GM23338 (cell line): ENCODE data around the gene KLHL26. TPM values are rescaled to one million over a fixed set of nuclear protein-coding genes. Genes with fewer than 3 reads are reported as not detected.
A peak's percentile ranks its signal among the peaks of the same experiment; 100 is the strongest.

Experiments
- ATAC-seq: fragments of 200-7000 bp; cut with Tn5 transposase; 3 replicates; pipeline ENCODE4 v1.9.1; 2020
- DNase-seq: peaks from one replicate; pipeline ENCODE4 v3.0.0-alpha.2; 2015; ENCODE audit warnings: low spot score
- H2AFZ ChIP-seq: fragments of 200-600 bp; sonication (generic); 2 replicates; pipeline ENCODE4 v1.8.0; 2016; ENCODE audit warnings: antibody characterized with exemption, mild to moderate bottlenecking, moderate library complexity
- H3F3A ChIP-seq: fragments of 200-600 bp; sonication (generic); replicated peaks from 2 replicates; pipeline ENCODE4 v1.8.0; 2017; ENCODE audit warnings: antibody characterized with exemption, mixed run types, low read depth
- H3K27ac ChIP-seq: fragments of 200-600 bp; sonication (generic); 2 replicates; pipeline ENCODE4 v1.6.1; 2016; ENCODE audit warnings: low read depth
- H3K27me3 ChIP-seq: fragments of 200-600 bp; sonication (generic); 2 replicates; pipeline ENCODE4 v1.8.0; 2016; ENCODE audit warnings: mild to moderate bottlenecking, mixed run types, moderate library complexity; ENCODE audit not compliant: insufficient read depth
- H3K36me3 ChIP-seq: fragments of 200-600 bp; sonication (generic); 2 replicates; pipeline ENCODE4 v1.8.0; 2016; ENCODE audit warnings: mild to moderate bottlenecking; ENCODE audit not compliant: insufficient read depth
- H3K4me1 ChIP-seq: fragments of 200-600 bp; sonication (generic); 2 replicates; pipeline ENCODE4 v1.8.0; 2016; ENCODE audit warnings: mild to moderate bottlenecking, moderate library complexity; ENCODE audit not compliant: insufficient read depth
- H3K4me2 ChIP-seq: fragments of 200-600 bp; sonication (generic); 2 replicates; pipeline ENCODE4 v1.7.1; 2017; ENCODE audit warnings: mixed run types
- H3K4me3 ChIP-seq: fragments of 200-600 bp; sonication (generic); 2 replicates; pipeline ENCODE4 v1.6.1; 2016; ENCODE audit warnings: mixed run types
- H3K79me2 ChIP-seq: fragments of 200-600 bp; sonication (generic); replicated peaks from 2 replicates; pipeline ENCODE4 v1.8.0; 2017; ENCODE audit warnings: mild to moderate bottlenecking; ENCODE audit not compliant: insufficient read depth
- H3K9me2 ChIP-seq: fragments of 200-600 bp; sonication (generic); 2 replicates; pipeline ENCODE4 v1.8.0; 2017; ENCODE audit not compliant: insufficient read depth
- H4K20me1 ChIP-seq: fragments of 200-600 bp; sonication (generic); replicated peaks from 2 replicates; pipeline ENCODE4 v1.8.0; 2017; ENCODE audit warnings: mild to moderate bottlenecking; ENCODE audit not compliant: insufficient read depth
- H3K27ac Mint-ChIP-seq: 2 replicates; pipeline ENCODE4 v1.8.0; 2020; ENCODE audit warnings: inconsistent platforms, mild to moderate bottlenecking, moderate library complexity, mixed read lengths
- H3K27me3 Mint-ChIP-seq: 3 replicates; pipeline ENCODE4 v1.8.0; 2022; ENCODE audit warnings: low read depth, mild to moderate bottlenecking, moderate library complexity, mixed read lengths, inconsistent platforms; ENCODE audit not compliant: insufficient read depth, poor library complexity
- H3K36me3 Mint-ChIP-seq: 3 replicates; pipeline ENCODE4 v1.8.0; 2021; ENCODE audit warnings: low read depth, mild to moderate bottlenecking, inconsistent platforms, moderate library complexity, mixed read lengths
- H3K4me1 Mint-ChIP-seq: 3 replicates; pipeline ENCODE4 v1.8.0; 2020; ENCODE audit warnings: mild to moderate bottlenecking, inconsistent platforms, mixed read lengths
- H3K4me3 Mint-ChIP-seq: 3 replicates; pipeline ENCODE4 v1.8.0; 2021; ENCODE audit warnings: moderate library complexity, mild to moderate bottlenecking, inconsistent platforms, mixed read lengths
- H3K9me3 Mint-ChIP-seq: 3 replicates; pipeline ENCODE4 v1.8.0; 2020; ENCODE audit warnings: moderate library complexity, mild to moderate bottlenecking, inconsistent platforms, mixed read lengths
- EZH2 ChIP-seq: fragments of 200-600 bp; sonication (generic); IDR thresholded peaks from one replicate; pipeline ENCODE4 v1.8.0; 2017; ENCODE audit warnings: antibody characterized with exemption, mild to moderate bottlenecking, low read depth; ENCODE audit not compliant: unreplicated experiment
- EZH2phosphoT487 ChIP-seq: fragments of 200-600 bp; sonication (generic); IDR thresholded peaks from one replicate; pipeline ENCODE4 v1.8.1; 2018; ENCODE audit warnings: antibody characterized with exemption; ENCODE audit not compliant: unreplicated experiment
- JUNB ChIP-seq: IDR thresholded peaks from one replicate; pipeline ENCODE4 v1.6.1; 2016; ENCODE audit warnings: antibody characterized with exemption; ENCODE audit not compliant: unreplicated experiment
- NANOG ChIP-seq: IDR thresholded peaks from 2 replicates; pipeline ENCODE4 v1.6.1; 2016; ENCODE audit warnings: antibody characterized with exemption, borderline replicate concordance
- POLR2AphosphoS5 ChIP-seq: IDR thresholded peaks from 2 replicates; pipeline ENCODE4 v1.6.1; 2016; ENCODE audit warnings: antibody characterized with exemption, low read depth
- STAT1 ChIP-seq: IDR thresholded peaks from one replicate; pipeline ENCODE4 v1.6.1; 2016; ENCODE audit warnings: antibody characterized with exemption; ENCODE audit not compliant: unreplicated experiment
- ZNF114 ChIP-seq: fragments of 250-450 bp; sonication (Bioruptor Pico); IDR thresholded peaks from 2 replicates; pipeline ENCODE4 v1.5.0; 2020; ENCODE audit warnings: mild to moderate bottlenecking, moderate library complexity
- ZNF331 ChIP-seq: fragments of 250-450 bp; sonication (Bioruptor Pico); IDR thresholded peaks from 2 replicates; pipeline ENCODE4 v1.5.0; 2020; ENCODE audit warnings: low read depth, mild to moderate bottlenecking, moderate library complexity
- polyA plus RNA-seq: library from polyadenylated mRNA; unstranded; fragments of >200 nt; fragmentation: Nextera tagmentation; extraction: Ambion mirVana; gene quantifications from 2 replicates; pipeline ENCODE4 v1.2.1, GENCODE V29; 2016
- total RNA-seq: library from RNA; depleted of rRNA; stranded (reverse); fragments of >200 nt; shearing (Covaris generic); gene quantifications from 2 replicates; pipeline ENCODE4 v1.2.3, GENCODE V29; 2014
- TF ChIP-seq, protein P1 (sequence below), 2 experiments: fragments of 200-600 bp in 1 of 2; sonication (generic) in 1 of 2; conservative IDR thresholded peaks; 2 replicates each; pipeline versions ENCODE4 v1.5.1 to v1.6.1; 2016 to 2017; ENCODE audit warnings: antibody characterized with exemption in 2 of 2, low read depth in 2 of 2, mild to moderate bottlenecking in 2 of 2, moderate library complexity in 1 of 2
- TF ChIP-seq, protein P2 (sequence below): fragments of 250-450 bp; sonication (Bioruptor Pico); IDR thresholded peaks from 2 replicates; pipeline ENCODE4 v1.5.0; 2020; ENCODE audit warnings: mild to moderate bottlenecking, moderate library complexity
- TF ChIP-seq, protein P3 (sequence below): IDR thresholded peaks from 2 replicates; pipeline ENCODE4 v1.6.1; 2016; ENCODE audit warnings: antibody characterized with exemption
- TF ChIP-seq, protein P4 (sequence below): IDR thresholded peaks from one replicate; pipeline ENCODE4 v1.6.1; 2018; ENCODE audit warnings: antibody characterized with exemption; ENCODE audit not compliant: unreplicated experiment

KLHL26 gene
- total and polyA plus RNA-seq, 2 experiments from 2014 or later = 3.6 to 11.2 TPM

DNA sequence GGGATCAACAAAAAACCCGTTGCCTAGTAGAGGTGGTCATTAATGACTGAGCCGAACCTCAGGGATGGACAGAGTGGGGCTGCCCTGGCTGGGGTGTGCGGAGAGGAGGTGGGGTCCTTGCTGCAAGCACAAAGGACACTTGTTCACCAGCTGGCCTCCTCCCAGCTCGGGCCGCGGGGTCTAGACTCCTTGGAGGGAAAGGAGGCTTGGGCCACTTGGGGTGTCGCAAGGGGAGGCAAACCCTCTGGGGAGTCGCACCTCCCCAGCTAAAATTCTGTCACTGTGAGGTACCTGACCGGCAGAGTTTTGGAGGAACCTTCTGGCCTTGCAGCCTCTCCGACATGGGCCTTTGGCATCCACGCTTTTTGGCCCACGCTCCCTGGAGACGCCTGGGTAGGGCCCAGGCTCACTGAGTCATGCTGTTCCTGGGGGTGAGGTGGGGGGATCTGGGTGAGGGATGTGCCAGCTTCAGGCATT, 8.2 kb downstream of the KLHL26 start:
- H3K27ac ChIP-seq = no peak overlapping the region
- no peak overlapping the region for H3K27ac Mint-ChIP-seq

More for the DNA sequence above, 8.2 kb downstream of the KLHL26 start:
- H3K4me2 ChIP-seq = peak overlapping the region; percentile 48; the same call in 1 of the 2 replicates
- peaks cover 4% of the 10 kb centered on the region; the same call in 2 of the 3 replicates for H3K36me3 Mint-ChIP-seq
- peaks cover 30% of the 10 kb centered on the region for H3K4me1 Mint-ChIP-seq
- H3K9me2 ChIP-seq = no peaks in the 10 kb centered on the region; the same call in 1 of the 2 replicates
- TF ChIP-seq, protein P1, sequence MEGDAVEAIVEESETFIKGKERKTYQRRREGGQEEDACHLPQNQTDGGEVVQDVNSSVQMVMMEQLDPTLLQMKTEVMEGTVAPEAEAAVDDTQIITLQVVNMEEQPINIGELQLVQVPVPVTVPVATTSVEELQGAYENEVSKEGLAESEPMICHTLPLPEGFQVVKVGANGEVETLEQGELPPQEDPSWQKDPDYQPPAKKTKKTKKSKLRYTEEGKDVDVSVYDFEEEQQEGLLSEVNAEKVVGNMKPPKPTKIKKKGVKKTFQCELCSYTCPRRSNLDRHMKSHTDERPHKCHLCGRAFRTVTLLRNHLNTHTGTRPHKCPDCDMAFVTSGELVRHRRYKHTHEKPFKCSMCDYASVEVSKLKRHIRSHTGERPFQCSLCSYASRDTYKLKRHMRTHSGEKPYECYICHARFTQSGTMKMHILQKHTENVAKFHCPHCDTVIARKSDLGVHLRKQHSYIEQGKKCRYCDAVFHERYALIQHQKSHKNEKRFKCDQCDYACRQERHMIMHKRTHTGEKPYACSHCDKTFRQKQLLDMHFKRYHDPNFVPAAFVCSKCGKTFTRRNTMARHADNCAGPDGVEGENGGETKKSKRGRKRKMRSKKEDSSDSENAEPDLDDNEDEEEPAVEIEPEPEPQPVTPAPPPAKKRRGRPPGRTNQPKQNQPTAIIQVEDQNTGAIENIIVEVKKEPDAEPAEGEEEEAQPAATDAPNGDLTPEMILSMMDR (conservative IDR thresholded peaks at IDR 0.05; ENCODE audit: low read depth in 2 of 2) = no peak
- TF ChIP-seq EZH2 = no peak
- TF ChIP-seq ZNF331 (CRISPR knock-in tag) = no peak
- TF ChIP-seq, protein P2, sequence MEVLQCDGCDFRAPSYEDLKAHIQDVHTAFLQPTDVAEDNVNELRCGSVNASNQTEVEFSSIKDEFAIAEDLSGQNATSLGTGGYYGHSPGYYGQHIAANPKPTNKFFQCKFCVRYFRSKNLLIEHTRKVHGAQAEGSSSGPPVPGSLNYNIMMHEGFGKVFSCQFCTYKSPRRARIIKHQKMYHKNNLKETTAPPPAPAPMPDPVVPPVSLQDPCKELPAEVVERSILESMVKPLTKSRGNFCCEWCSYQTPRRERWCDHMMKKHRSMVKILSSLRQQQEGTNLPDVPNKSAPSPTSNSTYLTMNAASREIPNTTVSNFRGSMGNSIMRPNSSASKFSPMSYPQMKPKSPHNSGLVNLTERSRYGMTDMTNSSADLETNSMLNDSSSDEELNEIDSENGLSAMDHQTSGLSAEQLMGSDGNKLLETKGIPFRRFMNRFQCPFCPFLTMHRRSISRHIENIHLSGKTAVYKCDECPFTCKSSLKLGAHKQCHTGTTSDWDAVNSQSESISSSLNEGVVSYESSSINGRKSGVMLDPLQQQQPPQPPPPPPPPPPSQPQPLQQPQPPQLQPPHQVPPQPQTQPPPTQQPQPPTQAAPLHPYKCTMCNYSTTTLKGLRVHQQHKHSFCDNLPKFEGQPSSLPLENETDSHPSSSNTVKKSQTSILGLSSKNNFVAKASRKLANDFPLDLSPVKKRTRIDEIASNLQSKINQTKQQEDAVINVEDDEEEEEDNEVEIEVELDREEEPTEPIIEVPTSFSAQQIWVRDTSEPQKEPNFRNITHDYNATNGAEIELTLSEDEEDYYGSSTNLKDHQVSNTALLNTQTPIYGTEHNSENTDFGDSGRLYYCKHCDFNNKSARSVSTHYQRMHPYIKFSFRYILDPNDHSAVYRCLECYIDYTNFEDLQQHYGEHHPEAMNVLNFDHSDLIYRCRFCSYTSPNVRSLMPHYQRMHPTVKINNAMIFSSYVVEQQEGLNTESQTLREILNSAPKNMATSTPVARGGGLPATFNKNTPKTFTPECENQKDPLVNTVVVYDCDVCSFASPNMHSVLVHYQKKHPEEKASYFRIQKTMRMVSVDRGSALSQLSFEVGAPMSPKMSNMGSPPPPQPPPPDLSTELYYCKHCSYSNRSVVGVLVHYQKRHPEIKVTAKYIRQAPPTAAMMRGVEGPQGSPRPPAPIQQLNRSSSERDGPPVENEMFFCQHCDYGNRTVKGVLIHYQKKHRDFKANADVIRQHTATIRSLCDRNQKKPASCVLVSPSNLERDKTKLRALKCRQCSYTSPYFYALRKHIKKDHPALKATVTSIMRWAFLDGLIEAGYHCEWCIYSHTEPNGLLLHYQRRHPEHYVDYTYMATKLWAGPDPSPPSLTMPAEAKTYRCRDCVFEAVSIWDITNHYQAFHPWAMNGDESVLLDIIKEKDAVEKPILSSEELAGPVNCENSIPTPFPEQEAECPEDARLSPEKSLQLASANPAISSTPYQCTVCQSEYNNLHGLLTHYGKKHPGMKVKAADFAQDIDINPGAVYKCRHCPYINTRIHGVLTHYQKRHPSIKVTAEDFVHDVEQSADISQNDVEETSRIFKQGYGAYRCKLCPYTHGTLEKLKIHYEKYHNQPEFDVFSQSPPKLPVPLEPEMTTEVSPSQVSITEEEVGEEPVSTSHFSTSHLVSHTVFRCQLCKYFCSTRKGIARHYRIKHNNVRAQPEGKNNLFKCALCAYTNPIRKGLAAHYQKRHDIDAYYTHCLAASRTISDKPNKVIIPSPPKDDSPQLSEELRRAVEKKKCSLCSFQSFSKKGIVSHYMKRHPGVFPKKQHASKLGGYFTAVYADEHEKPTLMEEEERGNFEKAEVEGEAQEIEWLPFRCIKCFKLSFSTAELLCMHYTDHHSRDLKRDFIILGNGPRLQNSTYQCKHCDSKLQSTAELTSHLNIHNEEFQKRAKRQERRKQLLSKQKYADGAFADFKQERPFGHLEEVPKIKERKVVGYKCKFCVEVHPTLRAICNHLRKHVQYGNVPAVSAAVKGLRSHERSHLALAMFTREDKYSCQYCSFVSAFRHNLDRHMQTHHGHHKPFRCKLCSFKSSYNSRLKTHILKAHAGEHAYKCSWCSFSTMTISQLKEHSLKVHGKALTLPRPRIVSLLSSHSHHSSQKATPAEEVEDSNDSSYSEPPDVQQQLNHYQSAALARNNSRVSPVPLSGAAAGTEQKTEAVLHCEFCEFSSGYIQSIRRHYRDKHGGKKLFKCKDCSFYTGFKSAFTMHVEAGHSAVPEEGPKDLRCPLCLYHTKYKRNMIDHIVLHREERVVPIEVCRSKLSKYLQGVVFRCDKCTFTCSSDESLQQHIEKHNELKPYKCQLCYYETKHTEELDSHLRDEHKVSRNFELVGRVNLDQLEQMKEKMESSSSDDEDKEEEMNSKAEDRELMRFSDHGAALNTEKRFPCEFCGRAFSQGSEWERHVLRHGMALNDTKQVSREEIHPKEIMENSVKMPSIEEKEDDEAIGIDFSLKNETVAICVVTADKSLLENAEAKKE = no peak
- TF ChIP-seq STAT1 = no peak
- TF ChIP-seq EZH2phosphoT487 = no peak
- TF ChIP-seq, protein P3, sequence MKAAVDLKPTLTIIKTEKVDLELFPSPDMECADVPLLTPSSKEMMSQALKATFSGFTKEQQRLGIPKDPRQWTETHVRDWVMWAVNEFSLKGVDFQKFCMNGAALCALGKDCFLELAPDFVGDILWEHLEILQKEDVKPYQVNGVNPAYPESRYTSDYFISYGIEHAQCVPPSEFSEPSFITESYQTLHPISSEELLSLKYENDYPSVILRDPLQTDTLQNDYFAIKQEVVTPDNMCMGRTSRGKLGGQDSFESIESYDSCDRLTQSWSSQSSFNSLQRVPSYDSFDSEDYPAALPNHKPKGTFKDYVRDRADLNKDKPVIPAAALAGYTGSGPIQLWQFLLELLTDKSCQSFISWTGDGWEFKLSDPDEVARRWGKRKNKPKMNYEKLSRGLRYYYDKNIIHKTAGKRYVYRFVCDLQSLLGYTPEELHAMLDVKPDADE = no peak
- TF ChIP-seq NANOG = no peak
- TF ChIP-seq, protein P4, sequence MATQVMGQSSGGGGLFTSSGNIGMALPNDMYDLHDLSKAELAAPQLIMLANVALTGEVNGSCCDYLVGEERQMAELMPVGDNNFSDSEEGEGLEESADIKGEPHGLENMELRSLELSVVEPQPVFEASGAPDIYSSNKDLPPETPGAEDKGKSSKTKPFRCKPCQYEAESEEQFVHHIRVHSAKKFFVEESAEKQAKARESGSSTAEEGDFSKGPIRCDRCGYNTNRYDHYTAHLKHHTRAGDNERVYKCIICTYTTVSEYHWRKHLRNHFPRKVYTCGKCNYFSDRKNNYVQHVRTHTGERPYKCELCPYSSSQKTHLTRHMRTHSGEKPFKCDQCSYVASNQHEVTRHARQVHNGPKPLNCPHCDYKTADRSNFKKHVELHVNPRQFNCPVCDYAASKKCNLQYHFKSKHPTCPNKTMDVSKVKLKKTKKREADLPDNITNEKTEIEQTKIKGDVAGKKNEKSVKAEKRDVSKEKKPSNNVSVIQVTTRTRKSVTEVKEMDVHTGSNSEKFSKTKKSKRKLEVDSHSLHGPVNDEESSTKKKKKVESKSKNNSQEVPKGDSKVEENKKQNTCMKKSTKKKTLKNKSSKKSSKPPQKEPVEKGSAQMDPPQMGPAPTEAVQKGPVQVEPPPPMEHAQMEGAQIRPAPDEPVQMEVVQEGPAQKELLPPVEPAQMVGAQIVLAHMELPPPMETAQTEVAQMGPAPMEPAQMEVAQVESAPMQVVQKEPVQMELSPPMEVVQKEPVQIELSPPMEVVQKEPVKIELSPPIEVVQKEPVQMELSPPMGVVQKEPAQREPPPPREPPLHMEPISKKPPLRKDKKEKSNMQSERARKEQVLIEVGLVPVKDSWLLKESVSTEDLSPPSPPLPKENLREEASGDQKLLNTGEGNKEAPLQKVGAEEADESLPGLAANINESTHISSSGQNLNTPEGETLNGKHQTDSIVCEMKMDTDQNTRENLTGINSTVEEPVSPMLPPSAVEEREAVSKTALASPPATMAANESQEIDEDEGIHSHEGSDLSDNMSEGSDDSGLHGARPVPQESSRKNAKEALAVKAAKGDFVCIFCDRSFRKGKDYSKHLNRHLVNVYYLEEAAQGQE = no peak
- no peak for TF ChIP-seq POLR2AphosphoS5
- TF ChIP-seq ZNF114 (CRISPR knock-in tag) = no peak
- TF ChIP-seq JUNB = no peak
- no peak overlapping the region for H3K4me3 Mint-ChIP-seq
- H3K27me3 Mint-ChIP-seq = peaks cover 21% of the 10 kb centered on the region
- H3F3A ChIP-seq = no peaks in the 10 kb centered on the region; the same call in 1 of the 2 replicates
- ATAC-seq (peak; percentile 32), DNase-seq (no peak)
- no peaks in the 10 kb centered on the region; the same call in 2 of the 3 replicates for H3K9me3 Mint-ChIP-seq
- H3K79me2 ChIP-seq = peaks cover 8% of the 10 kb centered on the region; the same call in 1 of the 2 replicates
- no peaks in the 10 kb centered on the region for H3K27me3 ChIP-seq
- H3K4me1 ChIP-seq = peaks cover 17% of the 10 kb centered on the region; the same call in 1 of the 2 replicates
- H3K36me3 ChIP-seq = no peaks in the 10 kb centered on the region
- H3K4me3 ChIP-seq = no peak overlapping the region
- H2AFZ ChIP-seq = no peak overlapping the region
- H4K20me1 ChIP-seq = peaks cover 13% of the 10 kb centered on the region
